ENCODE data around the gene CATSPER1.
"Not testable (repeated sequence)": the region's sequence is repeated elsewhere in the genome, so short reads cannot be mapped to it uniquely, and the experiment has no call there.

CATSPER1 gene

GRCh38 chr11:66013762-66014100, 12.5 kb downstream of the CATSPER1 start:
- no peak overlapping the region for H3K4me3 ChIP-seq (ENCODE audit: low read length)
- TF ChIP-seq, protein P1, sequence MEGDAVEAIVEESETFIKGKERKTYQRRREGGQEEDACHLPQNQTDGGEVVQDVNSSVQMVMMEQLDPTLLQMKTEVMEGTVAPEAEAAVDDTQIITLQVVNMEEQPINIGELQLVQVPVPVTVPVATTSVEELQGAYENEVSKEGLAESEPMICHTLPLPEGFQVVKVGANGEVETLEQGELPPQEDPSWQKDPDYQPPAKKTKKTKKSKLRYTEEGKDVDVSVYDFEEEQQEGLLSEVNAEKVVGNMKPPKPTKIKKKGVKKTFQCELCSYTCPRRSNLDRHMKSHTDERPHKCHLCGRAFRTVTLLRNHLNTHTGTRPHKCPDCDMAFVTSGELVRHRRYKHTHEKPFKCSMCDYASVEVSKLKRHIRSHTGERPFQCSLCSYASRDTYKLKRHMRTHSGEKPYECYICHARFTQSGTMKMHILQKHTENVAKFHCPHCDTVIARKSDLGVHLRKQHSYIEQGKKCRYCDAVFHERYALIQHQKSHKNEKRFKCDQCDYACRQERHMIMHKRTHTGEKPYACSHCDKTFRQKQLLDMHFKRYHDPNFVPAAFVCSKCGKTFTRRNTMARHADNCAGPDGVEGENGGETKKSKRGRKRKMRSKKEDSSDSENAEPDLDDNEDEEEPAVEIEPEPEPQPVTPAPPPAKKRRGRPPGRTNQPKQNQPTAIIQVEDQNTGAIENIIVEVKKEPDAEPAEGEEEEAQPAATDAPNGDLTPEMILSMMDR (IDR thresholded peaks at IDR 0.05; ENCODE audit: insufficient read depth, low read depth, low read length, missing control alignments) = no peak
- no peak for DNase-seq (ENCODE audit: low read depth)

GRCh38 chr11:66012946-66013761, 13.1 kb downstream of the CATSPER1 start:
- DNase-seq (ENCODE audit: low read depth) = peak; percentile 75

DNA sequence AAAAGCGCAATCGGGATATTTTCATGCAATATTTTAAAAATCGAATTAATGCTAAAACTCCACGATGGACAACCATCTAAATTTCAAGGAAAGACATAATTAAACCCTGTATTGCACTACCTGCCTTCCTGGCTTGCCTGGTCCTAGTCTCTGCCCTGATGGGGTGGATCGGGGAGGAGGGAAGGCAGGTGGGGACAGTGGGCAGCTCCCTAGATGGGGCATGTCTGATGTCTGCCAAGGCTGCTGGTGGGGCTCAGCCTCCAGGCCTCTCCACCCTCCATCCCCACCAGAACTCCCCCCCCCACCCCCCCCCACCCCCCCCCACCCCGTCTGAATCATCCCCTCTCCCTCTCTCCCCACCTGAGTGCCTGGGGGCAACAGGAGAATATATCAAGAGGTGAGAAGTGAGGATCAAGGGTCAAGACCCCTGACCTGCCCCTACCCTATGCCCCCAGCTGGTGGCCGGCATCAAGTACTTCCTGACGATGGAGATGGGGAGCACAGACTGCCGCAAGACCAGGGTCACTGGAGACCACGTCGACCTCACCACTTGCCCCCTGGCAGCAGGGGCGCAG, 13.8 kb downstream of the CATSPER1 start:
- H3K4me3 ChIP-seq (ENCODE audit: low read length) = no peak overlapping the region
- DNase-seq (ENCODE audit: low read depth) = no peak
- TF ChIP-seq, protein P1 (IDR thresholded peaks at IDR 0.05; ENCODE audit: insufficient read depth, low read depth, low read length, missing control alignments) = no peak

More at GRCh38 chr11:66012946-66013761, 13.1 kb downstream of the CATSPER1 start:
- no peak overlapping the region for H3K4me3 ChIP-seq (ENCODE audit: low read length)
- TF ChIP-seq, protein P1 (IDR thresholded peaks at IDR 0.05; ENCODE audit: insufficient read depth, low read depth, low read length, missing control alignments) = no peak

DNA sequence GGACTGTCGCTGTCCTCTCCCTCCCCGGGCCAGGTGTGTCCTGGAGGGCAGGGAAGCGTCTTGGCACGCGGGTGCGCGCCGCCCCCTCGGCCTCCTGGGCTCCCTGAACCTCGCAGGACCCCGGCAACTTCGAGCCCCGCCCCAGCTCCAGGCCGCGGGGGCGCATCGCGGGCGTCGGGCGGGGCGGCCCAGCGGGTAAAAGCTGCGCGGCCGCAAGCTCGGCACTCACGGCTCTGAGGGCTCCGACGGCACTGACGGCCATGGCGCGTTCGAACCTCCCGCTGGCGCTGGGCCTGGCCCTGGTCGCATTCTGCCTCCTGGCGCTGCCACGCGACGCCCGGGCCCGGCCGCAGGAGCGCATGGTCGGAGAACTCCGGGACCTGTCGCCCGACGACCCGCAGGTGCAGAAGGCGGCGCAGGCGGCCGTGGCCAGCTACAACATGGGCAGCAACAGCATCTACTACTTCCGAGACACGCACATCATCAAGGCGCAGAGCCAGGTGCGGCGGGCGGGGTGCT, 14.4 kb downstream of the CATSPER1 start, which contains the start of gene CST6:
Gene CST6, plus strand, starts transcription at position 224 of the 519 bp plus-strand sequence. Its CDS starts 37 bp downstream, at position 261.
- TF ChIP-seq, protein P1 (IDR thresholded peaks at IDR 0.05; ENCODE audit: insufficient read depth, low read depth, low read length, missing control alignments) = no peak
- no peak for DNase-seq (ENCODE audit: low read depth)
- no peak within 1 kb of the TSS for H3K4me3 ChIP-seq (ENCODE audit: low read length)

DNA sequence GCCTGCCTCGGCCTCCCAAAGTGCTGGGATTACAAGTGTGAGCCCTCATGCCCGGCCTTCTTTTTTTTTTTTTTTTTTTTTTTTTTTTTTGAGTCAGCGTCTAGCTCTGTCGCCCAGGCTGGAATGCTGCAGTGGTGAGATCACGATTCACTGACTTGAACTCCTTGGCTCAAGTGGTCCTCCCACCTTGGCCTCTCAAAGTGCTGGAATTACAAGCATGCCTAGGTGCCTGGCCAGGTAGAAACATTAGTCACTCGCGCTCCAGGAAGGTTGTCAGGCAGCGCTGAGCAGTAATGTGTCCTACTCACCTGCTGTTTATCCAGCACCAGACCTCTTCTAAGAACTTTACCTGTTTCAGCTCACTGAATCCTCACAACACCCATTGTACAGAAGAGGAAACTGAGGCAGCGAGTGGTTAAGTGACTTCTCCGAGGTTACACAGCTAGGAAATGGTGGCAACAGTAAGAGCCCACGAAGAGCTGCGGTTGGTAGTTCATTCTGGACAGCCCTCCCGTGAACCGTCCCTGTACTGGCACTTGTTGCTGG, 15.0 kb downstream of the CATSPER1 start:
- TF ChIP-seq, protein P1 (IDR thresholded peaks at IDR 0.05; ENCODE audit: insufficient read depth, low read depth, low read length, missing control alignments) = no peak
- no peak overlapping the region for H3K4me3 ChIP-seq (ENCODE audit: low read length)
- DNase-seq (ENCODE audit: low read depth) = peak; percentile 99

DNA sequence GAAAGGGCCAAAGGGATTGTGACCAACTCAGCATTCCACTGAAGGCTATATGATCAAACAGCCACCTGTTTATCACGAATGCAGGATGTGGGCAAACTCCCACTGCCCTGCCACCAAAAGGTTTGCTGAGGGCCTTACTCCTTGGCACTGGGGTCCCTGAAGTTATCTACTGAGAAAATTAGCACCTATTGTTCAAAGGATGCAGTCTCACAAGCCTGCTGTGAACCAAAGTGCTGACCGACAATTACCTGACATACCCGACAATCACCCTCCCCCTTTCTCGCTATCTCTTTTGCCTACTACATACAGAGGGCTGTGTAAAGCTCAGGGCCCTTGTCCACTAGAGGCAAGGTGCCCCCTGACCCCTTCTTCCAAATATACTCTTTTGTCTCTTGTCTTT, 16.2 kb downstream of the CATSPER1 start:
- not testable (repeated sequence) for H3K4me3 ChIP-seq (ENCODE audit: low read length); DNase-seq (ENCODE audit: low read depth)

- H3K4me3 ChIP-seq (ENCODE audit: low read length) = no peak overlapping the region
- TF ChIP-seq, protein P1 (IDR thresholded peaks at IDR 0.05; ENCODE audit: insufficient read depth, low read depth, low read length, missing control alignments) = no peak
- peak; percentile 83 for DNase-seq (ENCODE audit: low read depth)
Measured at GRCh38 chr11:66008468-66009101, 17.7 kb downstream of the CATSPER1 start.

All from epithelial cell of esophagus (primary cell).